ENCODE measurements around the gene RNF34.

DNA sequence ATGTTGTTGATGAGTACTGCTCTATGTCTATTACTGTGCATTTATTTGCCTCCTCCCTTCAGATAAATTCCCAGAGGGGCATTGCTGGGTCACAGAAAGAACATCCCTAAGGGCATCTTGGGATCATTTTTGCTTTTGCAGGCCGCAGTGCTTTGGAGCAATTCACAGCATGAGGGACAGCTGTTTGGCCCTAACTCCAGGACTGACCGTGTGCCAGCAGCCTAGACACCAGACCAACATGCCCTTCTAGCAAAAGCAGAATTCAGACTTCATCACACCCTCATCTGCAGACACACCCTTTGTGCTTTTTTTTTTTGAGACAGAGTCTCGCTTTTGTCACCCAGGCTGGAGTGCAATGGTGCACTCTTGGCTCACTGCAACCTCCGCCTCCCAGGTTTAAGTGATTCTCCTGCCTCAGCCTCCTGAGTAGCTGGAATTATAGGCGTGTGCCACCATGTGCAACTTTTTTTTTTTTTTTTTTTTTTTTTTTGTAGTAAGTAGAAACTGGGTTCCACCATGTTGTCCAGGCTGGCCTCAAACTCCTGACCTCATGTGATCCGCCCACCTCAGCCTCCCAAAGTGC lies 31.0 kb downstream of the RNF34 start:
- TF ChIP-seq CTCF (IDR thresholded peaks at IDR 0.05; ENCODE audit: low read depth, low read length) (no peak), MAX (IDR thresholded peaks at IDR 0.05; ENCODE audit: low read depth, low read length) (no peak), POLR2A (IDR thresholded peaks at IDR 0.05; ENCODE audit: extremely low read depth, insufficient read length) (no peak), MYC (IDR thresholded peaks at IDR 0.05; ENCODE audit: low read depth, low read length) (no peak)
